GM23338 (cell line): ENCODE results near the gene TMPRSS3. TPM values are rescaled to one million over a fixed set of nuclear protein-coding genes. Genes with fewer than 3 reads are reported as not detected.

Experiments
- ATAC-seq: fragments of 200-7000 bp; cut with Tn5 transposase; 3 replicates; pipeline ENCODE4 v1.9.1; 2020
- DNase-seq: peaks from one replicate; pipeline ENCODE4 v3.0.0-alpha.2; 2015; ENCODE audit warnings: low spot score
- H2AFZ ChIP-seq: fragments of 200-600 bp; sonication (generic); 2 replicates; pipeline ENCODE4 v1.8.0; 2016; ENCODE audit warnings: antibody characterized with exemption, mild to moderate bottlenecking, moderate library complexity
- H3F3A ChIP-seq: fragments of 200-600 bp; sonication (generic); replicated peaks from 2 replicates; pipeline ENCODE4 v1.8.0; 2017; ENCODE audit warnings: antibody characterized with exemption, mixed run types, low read depth
- H3K27ac ChIP-seq: fragments of 200-600 bp; sonication (generic); 2 replicates; pipeline ENCODE4 v1.6.1; 2016; ENCODE audit warnings: low read depth
- H3K27me3 ChIP-seq: fragments of 200-600 bp; sonication (generic); 2 replicates; pipeline ENCODE4 v1.8.0; 2016; ENCODE audit warnings: mild to moderate bottlenecking, mixed run types, moderate library complexity; ENCODE audit not compliant: insufficient read depth
- H3K36me3 ChIP-seq: fragments of 200-600 bp; sonication (generic); 2 replicates; pipeline ENCODE4 v1.8.0; 2016; ENCODE audit warnings: mild to moderate bottlenecking; ENCODE audit not compliant: insufficient read depth
- H3K4me1 ChIP-seq: fragments of 200-600 bp; sonication (generic); 2 replicates; pipeline ENCODE4 v1.8.0; 2016; ENCODE audit warnings: mild to moderate bottlenecking, moderate library complexity; ENCODE audit not compliant: insufficient read depth
- H3K4me2 ChIP-seq: fragments of 200-600 bp; sonication (generic); 2 replicates; pipeline ENCODE4 v1.7.1; 2017; ENCODE audit warnings: mixed run types
- H3K4me3 ChIP-seq: fragments of 200-600 bp; sonication (generic); 2 replicates; pipeline ENCODE4 v1.6.1; 2016; ENCODE audit warnings: mixed run types
- H3K79me2 ChIP-seq: fragments of 200-600 bp; sonication (generic); replicated peaks from 2 replicates; pipeline ENCODE4 v1.8.0; 2017; ENCODE audit warnings: mild to moderate bottlenecking; ENCODE audit not compliant: insufficient read depth
- H3K9me2 ChIP-seq: fragments of 200-600 bp; sonication (generic); 2 replicates; pipeline ENCODE4 v1.8.0; 2017; ENCODE audit not compliant: insufficient read depth
- H4K20me1 ChIP-seq: fragments of 200-600 bp; sonication (generic); replicated peaks from 2 replicates; pipeline ENCODE4 v1.8.0; 2017; ENCODE audit warnings: mild to moderate bottlenecking; ENCODE audit not compliant: insufficient read depth
- H3K27ac Mint-ChIP-seq: 2 replicates; pipeline ENCODE4 v1.8.0; 2020; ENCODE audit warnings: inconsistent platforms, mild to moderate bottlenecking, moderate library complexity, mixed read lengths
- H3K27me3 Mint-ChIP-seq: 3 replicates; pipeline ENCODE4 v1.8.0; 2022; ENCODE audit warnings: low read depth, mild to moderate bottlenecking, moderate library complexity, mixed read lengths, inconsistent platforms; ENCODE audit not compliant: insufficient read depth, poor library complexity
- H3K36me3 Mint-ChIP-seq: 3 replicates; pipeline ENCODE4 v1.8.0; 2021; ENCODE audit warnings: low read depth, mild to moderate bottlenecking, inconsistent platforms, moderate library complexity, mixed read lengths
- H3K4me1 Mint-ChIP-seq: 3 replicates; pipeline ENCODE4 v1.8.0; 2020; ENCODE audit warnings: mild to moderate bottlenecking, inconsistent platforms, mixed read lengths
- H3K4me3 Mint-ChIP-seq: 3 replicates; pipeline ENCODE4 v1.8.0; 2021; ENCODE audit warnings: moderate library complexity, mild to moderate bottlenecking, inconsistent platforms, mixed read lengths
- H3K9me3 Mint-ChIP-seq: 3 replicates; pipeline ENCODE4 v1.8.0; 2020; ENCODE audit warnings: moderate library complexity, mild to moderate bottlenecking, inconsistent platforms, mixed read lengths
- CREB1 ChIP-seq: fragments of 250-450 bp; sonication (Bioruptor Pico); IDR thresholded peaks from 2 replicates; pipeline ENCODE4 v1.5.0; 2020; ENCODE audit warnings: low read depth, mild to moderate bottlenecking, moderate library complexity
- CTCF ChIP-seq, 2 experiments: fragments of 200-600 bp in 1 of 2; sonication (generic) in 1 of 2; conservative IDR thresholded peaks; 2 replicates each; pipeline versions ENCODE4 v1.5.1 to v1.6.1; 2016 to 2017; ENCODE audit warnings: antibody characterized with exemption in 2 of 2, low read depth in 2 of 2, mild to moderate bottlenecking in 2 of 2, moderate library complexity in 1 of 2
- ETS1 ChIP-seq: IDR thresholded peaks from 2 replicates; pipeline ENCODE4 v1.6.1; 2016; ENCODE audit warnings: antibody characterized with exemption
- POLR2AphosphoS5 ChIP-seq: IDR thresholded peaks from 2 replicates; pipeline ENCODE4 v1.6.1; 2016; ENCODE audit warnings: antibody characterized with exemption, low read depth
- REST ChIP-seq: IDR thresholded peaks from one replicate; pipeline ENCODE4 v1.6.1; 2018; ENCODE audit warnings: antibody characterized with exemption; ENCODE audit not compliant: unreplicated experiment
- STAT1 ChIP-seq: IDR thresholded peaks from one replicate; pipeline ENCODE4 v1.6.1; 2016; ENCODE audit warnings: antibody characterized with exemption; ENCODE audit not compliant: unreplicated experiment
- ZNF331 ChIP-seq: fragments of 250-450 bp; sonication (Bioruptor Pico); IDR thresholded peaks from 2 replicates; pipeline ENCODE4 v1.5.0; 2020; ENCODE audit warnings: low read depth, mild to moderate bottlenecking, moderate library complexity
- ZNF462 ChIP-seq: fragments of 250-450 bp; sonication (Bioruptor Pico); IDR thresholded peaks from 2 replicates; pipeline ENCODE4 v1.5.0; 2020; ENCODE audit warnings: mild to moderate bottlenecking, moderate library complexity
- polyA plus RNA-seq: library from polyadenylated mRNA; unstranded; fragments of >200 nt; fragmentation: Nextera tagmentation; extraction: Ambion mirVana; gene quantifications from 2 replicates; pipeline ENCODE4 v1.2.1, GENCODE V29; 2016
- total RNA-seq: library from RNA; depleted of rRNA; stranded (reverse); fragments of >200 nt; shearing (Covaris generic); gene quantifications from 2 replicates; pipeline ENCODE4 v1.2.3, GENCODE V29; 2014

The TMPRSS3 gene
- total and polyA plus RNA-seq, 2 experiments from 2014 or later, result 0.17 TPM; not detected in 1

- TF ChIP-seq CTCF (conservative IDR thresholded peaks at IDR 0.05; ENCODE audit: low read depth in 2 of 2) (no peak), CREB1 (CRISPR knock-in tag) (no peak), ZNF462 (CRISPR knock-in tag) (no peak)
Observed at GRCh38 chr21:42432695-42433094, 36.8 kb upstream of the TMPRSS3 start (continued).

- Histone ChIP-seq H3K27me3 (no peaks in the 10 kb centered on the region), H3F3A (no peaks in the 10 kb centered on the region), H3K4me2 (no peak overlapping the region), H2AFZ (no peak overlapping the region), H4K20me1 (no peaks in the 10 kb centered on the region), H3K27ac (no peak overlapping the region), H3K9me2 (no peaks in the 10 kb centered on the region), H3K36me3 (no peaks in the 10 kb centered on the region), H3K79me2 (no peaks in the 10 kb centered on the region), H3K4me1 (no peaks in the 10 kb centered on the region), H3K4me3 (no peak overlapping the region)
- peaks cover 27% of the 10 kb centered on the region for H3K9me3 Mint-ChIP-seq
- H3K27me3 Mint-ChIP-seq, result peaks cover 7% of the 10 kb centered on the region
- no peak for ATAC-seq
- no peaks in the 10 kb centered on the region for H3K36me3 Mint-ChIP-seq
- no peak overlapping the region for H3K27ac Mint-ChIP-seq
- no peaks in the 10 kb centered on the region for H3K4me1 Mint-ChIP-seq
- no peak overlapping the region for H3K4me3 Mint-ChIP-seq
- DNase-seq, result no peak
- TF ChIP-seq STAT1 (no peak), REST (no peak), ZNF331 (no peak), ETS1 (no peak), POLR2AphosphoS5 (no peak)
Observed at GRCh38 chr21:42431196-42431595, 35.3 kb upstream of the TMPRSS3 start.
